GM04503 (cell line): ENCODE measurements around the gene RNF157.
"Not testable (repeated sequence)": the region's sequence is repeated elsewhere in the genome, so short reads cannot be mapped to it uniquely, and the experiment has no call there.

ENCODE experiments used
- DNase-seq: peaks from one replicate; pipeline ENCODE4 v3.0.0-alpha.2; 2012; ENCODE audit warnings: low read depth

Gene RNF157

GRCh38 chr17:76270770-76271668 lies 30.7 kb upstream of the RNF157 start:
- no peak for DNase-seq

- DNase-seq = no peak
Observed at GRCh38 chr17:76270127-76270592, 29.9 kb upstream of the RNF157 start.

GRCh38 chr17:76268991-76269981 lies 29.0 kb upstream of the RNF157 start:
- no peak for DNase-seq

- DNase-seq = no peak
Observed at GRCh38 chr17:76268015-76268749, 27.9 kb upstream of the RNF157 start.

- DNase-seq = not testable (repeated sequence)
Observed at GRCh38 chr17:76267581-76268001, 27.3 kb upstream of the RNF157 start.

GRCh38 chr17:76267051-76267576 lies 26.8 kb upstream of the RNF157 start:
- DNase-seq = no peak

GRCh38 chr17:76266244-76266938 lies 26.1 kb upstream of the RNF157 start:
- DNase-seq = no peak

- no peak for DNase-seq
Observed at GRCh38 chr17:76265624-76266243, 25.4 kb upstream of the RNF157 start.

- DNase-seq = peak; percentile 99
Observed at GRCh38 chr17:76264755-76265623, 24.7 kb upstream of the RNF157 start, which contains the start of gene UBALD2. UBALD2 (plus strand) TSS chr17:76265348; CDS start chr17:76265506, 158 bp downstream.

- no peak for DNase-seq
Observed at GRCh38 chr17:76264425-76264754, 24.1 kb upstream of the RNF157 start.

- DNase-seq = no peak
Observed at GRCh38 chr17:76263896-76264295, 23.6 kb upstream of the RNF157 start.

GRCh38 chr17:76262732-76263344 lies 22.5 kb upstream of the RNF157 start:
- DNase-seq = no peak

GRCh38 chr17:76261421-76262215 lies 21.3 kb upstream of the RNF157 start:
- no peak for DNase-seq

- DNase-seq = no peak
Observed at GRCh38 chr17:76260669-76261068, 20.4 kb upstream of the RNF157 start.

- no peak for DNase-seq
Observed at GRCh38 chr17:76260220-76260619, 19.9 kb upstream of the RNF157 start.

- DNase-seq = not testable (repeated sequence)
Observed at GRCh38 chr17:76256430-76257050, 16.2 kb upstream of the RNF157 start.

GRCh38 chr17:76255801-76256429 lies 15.6 kb upstream of the RNF157 start:
- no peak for DNase-seq
